Measurements from ENCODE around the gene PRMT3.
"Not testable (repeated sequence)": the region's sequence is repeated elsewhere in the genome, so short reads cannot be mapped to it uniquely, and the experiment has no call there.

The PRMT3 gene

GRCh38 chr11:20387261-20388095 lies at the start of gene PRMT3:
PRMT3 (plus strand) TSS chr11:20387716; CDS start chr11:20387747, 31 bp downstream.
- peak; percentile 98 for DNase-seq

- DNase-seq: no peak
Measured at GRCh38 chr11:20342347-20343141, 45.0 kb upstream of the PRMT3 start.

GRCh38 chr11:20351136-20351535 lies 36.4 kb upstream of the PRMT3 start:
- no peak for DNase-seq

GRCh38 chr11:20351751-20352262 lies 35.7 kb upstream of the PRMT3 start:
- DNase-seq: no peak

GRCh38 chr11:20353829-20354434 lies 33.6 kb upstream of the PRMT3 start:
- no peak for DNase-seq

GRCh38 chr11:20355221-20356219 lies 32.0 kb upstream of the PRMT3 start:
- peak; percentile 23 for DNase-seq

- DNase-seq: no peak
Measured at GRCh38 chr11:20357150-20357549, 30.4 kb upstream of the PRMT3 start.

- DNase-seq: peak; percentile 18
Measured at GRCh38 chr11:20360650-20361049, 26.9 kb upstream of the PRMT3 start.

GRCh38 chr11:20362481-20362880 lies 25.0 kb upstream of the PRMT3 start:
- no peak for DNase-seq

- DNase-seq: no peak
Measured at GRCh38 chr11:20363149-20363499, 24.4 kb upstream of the PRMT3 start.

GRCh38 chr11:20363500-20364340 lies 23.8 kb upstream of the PRMT3 start, which contains the start of gene HTATIP2:
HTATIP2 (plus strand) TSS chr11:20363714; CDS start chr11:20364238, 524 bp downstream.
- DNase-seq: peak; percentile 75

GRCh38 chr11:20364341-20364792 lies 23.1 kb upstream of the PRMT3 start:
- no peak for DNase-seq

- DNase-seq: not testable (repeated sequence)
Measured at GRCh38 chr11:20365465-20365864, 22.1 kb upstream of the PRMT3 start.

- peak; percentile 62 for DNase-seq
Measured at GRCh38 chr11:20367313-20367948, 20.1 kb upstream of the PRMT3 start.

- DNase-seq: no peak
Measured at GRCh38 chr11:20368438-20368837, 19.1 kb upstream of the PRMT3 start.

GRCh38 chr11:20369826-20370225 lies 17.7 kb upstream of the PRMT3 start:
- DNase-seq: no peak

GRCh38 chr11:20372081-20372626 lies 15.4 kb upstream of the PRMT3 start:
- no peak for DNase-seq

GRCh38 chr11:20373147-20373546 lies 14.4 kb upstream of the PRMT3 start:
- DNase-seq: no peak

GRCh38 chr11:20373568-20374209 lies 13.8 kb upstream of the PRMT3 start:
- no peak for DNase-seq
